Measurements from ENCODE around the gene RMND5A. TPM values are rescaled to one million over a fixed set of nuclear protein-coding genes. Genes with fewer than 3 reads are reported as not detected.

The RMND5A gene
- polyA plus RNA-seq, 1 of the 3 experiments (the other 2 are of a cell fraction): 4.3 TPM

DNA sequence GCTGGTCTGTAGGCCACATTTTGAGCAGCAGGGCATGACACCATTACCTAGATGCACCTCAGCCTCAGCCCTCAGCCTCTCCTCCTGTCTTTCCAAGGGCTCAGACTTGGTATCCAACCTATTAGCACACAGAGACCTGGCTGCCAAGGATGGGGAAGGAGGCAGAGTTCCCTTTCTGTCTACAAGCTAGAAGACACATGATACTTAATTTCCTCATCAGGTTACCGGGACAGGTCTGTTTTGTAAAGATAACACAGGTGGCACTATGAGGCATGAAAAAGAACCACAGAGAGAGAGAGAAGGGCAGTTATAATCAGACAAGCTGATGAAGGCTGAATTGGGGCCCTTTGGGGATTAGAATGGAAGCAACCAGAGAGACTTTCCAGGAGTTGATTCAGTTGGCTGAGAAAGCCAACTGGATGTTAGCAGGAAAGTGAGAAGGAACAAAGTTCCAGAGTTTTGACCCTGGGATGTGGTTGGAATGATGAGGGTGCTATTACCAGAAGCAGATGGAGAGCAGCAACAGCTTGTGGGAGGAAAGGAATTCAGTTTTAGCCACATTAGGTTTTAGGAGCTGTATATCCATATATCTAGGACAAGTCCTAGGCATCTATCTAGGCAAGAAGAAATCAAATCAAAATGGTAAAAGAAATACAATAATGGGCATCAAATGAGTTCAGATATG lies 46.0 kb upstream of the RMND5A start:
- Histone ChIP-seq H3K27me3 (ENCODE audit: insufficient read depth) (no peaks in the 10 kb centered on the region; the same call in 1 of the 2 replicates), H3K4me1 (ENCODE audit: control insufficient read depth in 1 of 2, insufficient read depth in 2 of 2, low read depth in 1 of 2, low read length in 1 of 2) (peaks cover 0 to 3% of the 10 kb centered on the region in 2 experiments; a peak in 1 of 4 replicates), H2AFZ (ENCODE audit: low read depth) (no peak overlapping the region), H3K4me3 (ENCODE audit: low read depth in 2 of 2, low read length in 1 of 2) (no peak overlapping the region), H3K27ac (ENCODE audit: low read depth in 2 of 2, low read length in 1 of 2) (no peak overlapping the region), H3K4me2 (no peak overlapping the region), H3K9ac (no peak overlapping the region), H3K9me2 (no peaks in the 10 kb centered on the region), H3F3A (replicated peaks; ENCODE audit: insufficient read depth) (no peaks in the 10 kb centered on the region), H3K36me3 (replicated peaks in 1 of 2; ENCODE audit: control insufficient read depth in 1 of 2, insufficient read depth in 2 of 2, low read length in 1 of 2) (no peaks in the 10 kb centered on the region), H3K9me3 (no peaks in the 10 kb centered on the region), H4K20me1 (ENCODE audit: insufficient read depth) (no peaks in the 10 kb centered on the region), H3K79me2 (ENCODE audit: insufficient read depth) (no peaks in the 10 kb centered on the region)
- TF ChIP-seq FOXJ3 (CRISPR knock-in tag; IDR thresholded peaks at IDR 0.05) (no peak), MXI1 (IDR thresholded peaks at IDR 0.05; ENCODE audit: low read depth, low read length) (no peak), EP300 (IDR thresholded peaks at IDR 0.05; ENCODE audit: borderline replicate concordance in 1 of 2, low read depth in 1 of 2, low read length in 1 of 2) (no peak), TAF1 (IDR thresholded peaks at IDR 0.05; ENCODE audit: borderline replicate concordance, low read depth, low read length) (no peak), FOSL2 (IDR thresholded peaks at IDR 0.05; ENCODE audit: borderline replicate concordance, low read depth) (no peak), NFIC (IDR thresholded peaks at IDR 0.05; ENCODE audit: borderline replicate concordance) (no peak)
- TF ChIP-seq, protein P1, sequence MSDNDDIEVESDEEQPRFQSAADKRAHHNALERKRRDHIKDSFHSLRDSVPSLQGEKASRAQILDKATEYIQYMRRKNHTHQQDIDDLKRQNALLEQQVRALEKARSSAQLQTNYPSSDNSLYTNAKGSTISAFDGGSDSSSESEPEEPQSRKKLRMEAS (IDR thresholded peaks at IDR 0.05; ENCODE audit: low read depth): no peak
- no peak for DNase-seq
- WGBS (ENCODE audit: low lambda C conversion rate): 56% methylated on average over 1 of the region's 1 CpG
- CTCF ChIA-PET: no interaction called here
- POLR2A ChIA-PET: no interaction called here

DNA sequence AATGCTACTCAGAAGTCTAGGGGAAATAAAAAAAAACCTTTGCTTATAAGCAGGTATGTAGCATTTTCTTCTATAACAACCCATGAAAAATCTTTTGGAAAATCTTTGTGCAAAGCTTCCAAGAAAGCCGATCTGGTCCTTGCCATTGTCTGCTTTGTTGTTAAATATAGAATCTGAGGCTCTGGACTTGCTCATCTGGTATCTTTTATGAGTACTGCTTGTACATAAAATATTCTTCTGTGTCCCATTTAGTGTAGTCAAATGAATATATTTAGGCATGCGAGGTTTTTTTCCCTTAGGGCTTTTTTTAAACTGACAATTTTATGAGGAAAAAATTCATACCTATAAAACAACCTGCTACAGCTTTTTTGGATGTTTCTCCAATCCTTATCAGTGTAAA lies 45.0 kb upstream of the RMND5A start:
- Histone ChIP-seq H2AFZ (ENCODE audit: low read depth) (no peak overlapping the region), H3K27me3 (ENCODE audit: insufficient read depth) (no peaks in the 10 kb centered on the region; the same call in 1 of the 2 replicates), H3F3A (replicated peaks; ENCODE audit: insufficient read depth) (no peaks in the 10 kb centered on the region), H4K20me1 (ENCODE audit: insufficient read depth) (no peaks in the 10 kb centered on the region), H3K9me3 (no peaks in the 10 kb centered on the region), H3K36me3 (replicated peaks in 1 of 2; ENCODE audit: control insufficient read depth in 1 of 2, insufficient read depth in 2 of 2, low read length in 1 of 2) (no peaks in the 10 kb centered on the region), H3K4me1 (ENCODE audit: control insufficient read depth in 1 of 2, insufficient read depth in 2 of 2, low read depth in 1 of 2, low read length in 1 of 2) (peaks cover 0 to 3% of the 10 kb centered on the region in 2 experiments; a peak in 1 of 4 replicates), H3K79me2 (ENCODE audit: insufficient read depth) (no peaks in the 10 kb centered on the region), H3K9me2 (no peaks in the 10 kb centered on the region), H3K27ac (ENCODE audit: low read depth in 2 of 2, low read length in 1 of 2) (no peak overlapping the region), H3K4me3 (ENCODE audit: low read depth in 2 of 2, low read length in 1 of 2) (no peak overlapping the region), H3K9ac (no peak overlapping the region), H3K4me2 (no peak overlapping the region)
- no peak for DNase-seq
- ChIA-PET POLR2A (no interaction called here), CTCF (interaction anchor here (0.6 kb wide), 1 partner anchor 1297 kb away, joined by 3 read pairs; no protein-coding TSS in a partner anchor)
- WGBS (ENCODE audit: low lambda C conversion rate): 28% methylated on average over 2 of the region's 2 CpGs
- no peak for TF ChIP-seq NFIC (IDR thresholded peaks at IDR 0.05; ENCODE audit: borderline replicate concordance)
- TF ChIP-seq MEF2A (IDR thresholded peaks at IDR 0.05; ENCODE audit: borderline replicate concordance, low read depth): no peak
- TF ChIP-seq, protein P2, sequence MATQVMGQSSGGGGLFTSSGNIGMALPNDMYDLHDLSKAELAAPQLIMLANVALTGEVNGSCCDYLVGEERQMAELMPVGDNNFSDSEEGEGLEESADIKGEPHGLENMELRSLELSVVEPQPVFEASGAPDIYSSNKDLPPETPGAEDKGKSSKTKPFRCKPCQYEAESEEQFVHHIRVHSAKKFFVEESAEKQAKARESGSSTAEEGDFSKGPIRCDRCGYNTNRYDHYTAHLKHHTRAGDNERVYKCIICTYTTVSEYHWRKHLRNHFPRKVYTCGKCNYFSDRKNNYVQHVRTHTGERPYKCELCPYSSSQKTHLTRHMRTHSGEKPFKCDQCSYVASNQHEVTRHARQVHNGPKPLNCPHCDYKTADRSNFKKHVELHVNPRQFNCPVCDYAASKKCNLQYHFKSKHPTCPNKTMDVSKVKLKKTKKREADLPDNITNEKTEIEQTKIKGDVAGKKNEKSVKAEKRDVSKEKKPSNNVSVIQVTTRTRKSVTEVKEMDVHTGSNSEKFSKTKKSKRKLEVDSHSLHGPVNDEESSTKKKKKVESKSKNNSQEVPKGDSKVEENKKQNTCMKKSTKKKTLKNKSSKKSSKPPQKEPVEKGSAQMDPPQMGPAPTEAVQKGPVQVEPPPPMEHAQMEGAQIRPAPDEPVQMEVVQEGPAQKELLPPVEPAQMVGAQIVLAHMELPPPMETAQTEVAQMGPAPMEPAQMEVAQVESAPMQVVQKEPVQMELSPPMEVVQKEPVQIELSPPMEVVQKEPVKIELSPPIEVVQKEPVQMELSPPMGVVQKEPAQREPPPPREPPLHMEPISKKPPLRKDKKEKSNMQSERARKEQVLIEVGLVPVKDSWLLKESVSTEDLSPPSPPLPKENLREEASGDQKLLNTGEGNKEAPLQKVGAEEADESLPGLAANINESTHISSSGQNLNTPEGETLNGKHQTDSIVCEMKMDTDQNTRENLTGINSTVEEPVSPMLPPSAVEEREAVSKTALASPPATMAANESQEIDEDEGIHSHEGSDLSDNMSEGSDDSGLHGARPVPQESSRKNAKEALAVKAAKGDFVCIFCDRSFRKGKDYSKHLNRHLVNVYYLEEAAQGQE (IDR thresholded peaks at IDR 0.05; ENCODE audit: low read depth, low read length): no peak
- TF ChIP-seq SIN3A (IDR thresholded peaks at IDR 0.05; ENCODE audit: borderline replicate concordance, low read depth, low read length): no peak
- no peak for TF ChIP-seq FOXJ3 (CRISPR knock-in tag; IDR thresholded peaks at IDR 0.05)
